ENCODE results near the gene GADD45G.

Gene GADD45G

GRCh38 chr9:89592963-89593726 lies 11.7 kb upstream of the GADD45G start:
- DNase-seq, result no peak

- peak; percentile 51 for DNase-seq
These were observed 10.9 kb upstream of the GADD45G start for GRCh38 chr9:89593727-89594427.

GRCh38 chr9:89594811-89595550 lies 9.8 kb upstream of the GADD45G start:
- DNase-seq, result no peak

GRCh38 chr9:89595646-89596045 lies 9.2 kb upstream of the GADD45G start:
- DNase-seq, result no peak

GRCh38 chr9:89596937-89597555 lies 7.8 kb upstream of the GADD45G start:
- no peak for DNase-seq

GRCh38 chr9:89597711-89598362 lies 7.0 kb upstream of the GADD45G start:
- DNase-seq, result peak; percentile 28

- no peak for DNase-seq
These were observed 6.5 kb upstream of the GADD45G start for GRCh38 chr9:89598363-89598713.

- DNase-seq, result no peak
These were observed 5.9 kb upstream of the GADD45G start for GRCh38 chr9:89598926-89599325.

- DNase-seq, result no peak
These were observed 4.0 kb upstream of the GADD45G start for GRCh38 chr9:89600831-89601230.

GRCh38 chr9:89601306-89601705 lies 3.5 kb upstream of the GADD45G start:
- no peak for DNase-seq

- no peak for DNase-seq
These were observed 2.8 kb upstream of the GADD45G start for GRCh38 chr9:89601856-89602562.

- DNase-seq, result peak; percentile 85
These were observed 1.6 kb upstream of the GADD45G start for GRCh38 chr9:89602978-89603766.

- DNase-seq, result peak; percentile 8
These were observed 796 bp upstream of the GADD45G start for GRCh38 chr9:89603767-89604665.

- peak; percentile 73 for DNase-seq
These were observed 745 bp downstream of the GADD45G start for GRCh38 chr9:89605465-89606048.

GRCh38 chr9:89606049-89606623 lies 1.3 kb downstream of the GADD45G start:
- peak; percentile 46 for DNase-seq

- DNase-seq, result peak; percentile 17
These were observed 2.0 kb downstream of the GADD45G start for GRCh38 chr9:89606624-89607311.

- no peak for DNase-seq
These were observed 4.0 kb downstream of the GADD45G start for GRCh38 chr9:89608641-89609335.

GRCh38 chr9:89609426-89610006 lies 4.7 kb downstream of the GADD45G start:
- no peak for DNase-seq
